NCI-H146 treated with DMSO at 0.1 percent for 48 hours (cell line): ENCODE data around the gene ASB15.

Experiments used
- DNase-seq: peaks from one replicate; lab custom pipeline; 2025; ENCODE audit not compliant: unreplicated experiment; lab: John Stamatoyannopoulos, UW

The ASB15 gene

DNA sequence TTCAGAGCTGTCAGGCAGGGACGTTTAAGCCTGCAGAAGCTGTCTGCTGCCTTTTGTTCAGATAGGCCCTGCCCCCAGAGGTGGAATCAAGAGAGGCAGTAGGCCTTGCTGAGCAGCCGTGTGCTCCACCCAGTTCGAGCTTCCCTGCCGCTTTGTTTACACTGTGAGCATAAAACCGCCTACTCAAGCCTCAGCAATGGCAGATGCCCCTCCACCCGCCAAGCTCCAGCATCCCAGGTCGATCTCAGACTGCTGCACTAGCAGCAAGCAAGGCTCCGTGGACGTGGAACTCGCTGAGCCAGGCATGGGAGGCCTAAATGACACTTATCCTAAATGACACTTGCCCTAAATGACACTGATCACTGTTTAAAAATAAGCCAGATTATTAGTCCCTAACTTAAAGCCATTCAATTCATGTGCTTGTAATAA, 6.8 kb upstream of the ASB15 start:
- peak; percentile 84 for DNase-seq

DNA sequence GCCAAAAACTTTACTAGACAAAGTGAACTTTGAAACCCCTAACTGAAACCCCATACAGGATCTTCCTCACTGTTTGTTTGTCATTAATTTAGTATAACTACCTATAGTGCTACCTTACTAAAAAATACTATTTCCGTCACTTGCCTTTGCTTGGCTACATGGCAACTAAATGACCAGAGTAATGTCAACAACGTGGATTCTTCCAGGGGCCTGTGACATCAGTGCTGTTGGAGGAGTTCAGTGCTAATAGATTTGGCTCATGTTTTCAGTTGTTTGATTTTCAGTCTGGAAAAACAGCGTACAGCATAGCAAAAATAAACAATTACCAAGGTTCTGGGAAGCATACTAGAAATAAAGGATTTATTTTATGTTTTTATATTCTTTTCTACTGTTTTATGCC, 3.0 kb upstream of the ASB15 start:
- DNase-seq, result no peak

DNA sequence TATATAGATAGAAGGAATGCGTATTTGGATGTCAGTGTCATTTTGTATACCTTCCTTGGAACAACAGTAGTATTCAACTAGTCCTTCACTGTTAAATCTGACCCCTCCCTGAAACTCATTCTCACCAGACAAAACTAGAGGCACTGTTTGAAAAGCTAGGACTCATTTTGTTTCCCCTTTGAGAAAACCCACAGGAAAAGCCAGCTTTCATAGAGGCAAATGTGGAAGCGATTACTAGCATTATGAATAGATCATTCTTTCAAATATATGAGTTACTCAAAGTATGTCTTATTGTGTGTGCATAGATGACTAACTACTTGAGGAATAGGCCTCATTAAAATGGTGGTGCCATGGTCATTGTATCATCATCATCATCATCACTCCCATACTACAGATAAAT, 1.9 kb upstream of the ASB15 start:
- no peak for DNase-seq

DNA sequence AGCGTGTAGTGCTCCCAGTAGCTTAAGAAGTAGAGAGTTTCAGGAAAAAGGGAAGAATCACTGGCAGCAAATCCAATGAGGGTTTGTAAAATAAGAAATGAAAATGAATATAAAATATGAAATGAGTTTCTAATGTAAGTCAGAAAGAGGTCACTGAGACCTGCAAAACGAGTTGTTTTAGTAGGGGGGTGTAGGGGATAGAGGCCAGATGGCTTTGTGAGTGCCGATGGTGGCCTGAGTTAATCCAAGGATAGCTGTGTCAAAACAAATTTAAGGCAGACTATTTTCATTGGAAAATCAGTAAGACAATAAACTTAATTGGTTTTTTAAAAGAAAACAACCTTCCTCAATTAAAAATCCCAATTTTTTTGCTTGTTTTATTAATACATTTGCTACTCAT, 745 bp upstream of the ASB15 start:
- no peak for DNase-seq

DNA sequence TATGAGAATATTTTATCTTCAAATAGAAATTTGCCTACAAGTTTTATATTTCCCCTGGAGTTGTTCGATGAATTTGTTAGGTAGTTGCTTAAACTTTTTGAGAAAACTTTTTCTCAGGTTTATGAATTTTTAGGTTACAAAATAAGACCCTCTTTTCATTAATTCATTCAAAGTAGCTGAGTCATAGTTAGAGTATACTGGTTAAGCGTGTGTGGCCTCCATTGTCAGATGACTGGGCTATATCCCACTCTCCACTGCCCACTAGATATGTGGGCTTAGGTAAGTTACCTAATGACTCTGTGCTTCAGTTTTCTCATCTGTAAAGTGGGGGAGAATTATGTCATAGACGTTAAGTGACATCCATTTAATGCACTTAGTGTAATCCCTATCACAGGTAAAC, 1.0 kb downstream of the ASB15 start:
- no peak for DNase-seq

DNA sequence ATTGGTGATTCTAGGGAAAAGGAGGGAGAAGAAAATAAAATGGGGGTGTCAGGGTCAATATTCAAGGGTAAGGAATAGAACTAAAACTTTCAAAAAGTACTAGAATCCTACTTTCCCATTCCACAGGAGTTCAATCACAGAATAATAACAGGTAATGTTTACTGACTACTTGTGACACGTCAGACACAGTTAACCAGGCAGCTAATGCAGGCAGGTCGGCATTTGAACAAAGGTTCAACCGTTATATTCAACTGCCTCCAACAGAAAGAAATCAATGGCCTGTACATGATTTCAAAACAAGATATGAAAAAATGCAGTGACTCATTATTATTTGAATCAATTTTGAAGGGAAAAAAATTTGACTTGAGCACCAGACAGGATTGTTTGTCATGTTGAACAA, 3.1 kb downstream of the ASB15 start:
- no peak for DNase-seq

DNA sequence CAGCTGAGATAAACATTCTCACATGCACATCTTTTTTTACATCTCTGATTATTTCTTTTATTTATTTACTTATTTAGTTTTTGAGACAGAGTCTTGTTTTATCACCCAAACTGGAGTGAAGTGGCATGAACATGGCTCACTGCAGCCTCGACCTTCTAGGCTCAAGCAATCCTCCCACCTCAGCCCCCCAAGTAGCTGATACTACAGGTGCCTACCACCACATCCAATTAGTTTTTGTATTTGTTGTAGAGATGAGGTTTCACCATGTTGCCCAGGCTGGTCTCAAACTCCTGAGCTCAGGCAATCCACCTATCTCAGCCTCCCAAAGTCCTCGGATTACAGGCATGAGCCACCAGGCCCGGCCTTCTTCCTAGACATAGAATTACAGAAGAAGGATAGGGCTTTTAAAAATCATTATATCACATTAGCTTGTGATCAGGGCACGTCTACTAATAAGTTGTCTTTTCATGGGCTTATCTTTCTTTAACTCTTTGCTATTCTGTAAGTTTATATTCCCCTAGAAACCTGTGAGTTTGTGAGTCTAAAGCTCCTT, 5.9 kb downstream of the ASB15 start:
- DNase-seq, result no peak

DNA sequence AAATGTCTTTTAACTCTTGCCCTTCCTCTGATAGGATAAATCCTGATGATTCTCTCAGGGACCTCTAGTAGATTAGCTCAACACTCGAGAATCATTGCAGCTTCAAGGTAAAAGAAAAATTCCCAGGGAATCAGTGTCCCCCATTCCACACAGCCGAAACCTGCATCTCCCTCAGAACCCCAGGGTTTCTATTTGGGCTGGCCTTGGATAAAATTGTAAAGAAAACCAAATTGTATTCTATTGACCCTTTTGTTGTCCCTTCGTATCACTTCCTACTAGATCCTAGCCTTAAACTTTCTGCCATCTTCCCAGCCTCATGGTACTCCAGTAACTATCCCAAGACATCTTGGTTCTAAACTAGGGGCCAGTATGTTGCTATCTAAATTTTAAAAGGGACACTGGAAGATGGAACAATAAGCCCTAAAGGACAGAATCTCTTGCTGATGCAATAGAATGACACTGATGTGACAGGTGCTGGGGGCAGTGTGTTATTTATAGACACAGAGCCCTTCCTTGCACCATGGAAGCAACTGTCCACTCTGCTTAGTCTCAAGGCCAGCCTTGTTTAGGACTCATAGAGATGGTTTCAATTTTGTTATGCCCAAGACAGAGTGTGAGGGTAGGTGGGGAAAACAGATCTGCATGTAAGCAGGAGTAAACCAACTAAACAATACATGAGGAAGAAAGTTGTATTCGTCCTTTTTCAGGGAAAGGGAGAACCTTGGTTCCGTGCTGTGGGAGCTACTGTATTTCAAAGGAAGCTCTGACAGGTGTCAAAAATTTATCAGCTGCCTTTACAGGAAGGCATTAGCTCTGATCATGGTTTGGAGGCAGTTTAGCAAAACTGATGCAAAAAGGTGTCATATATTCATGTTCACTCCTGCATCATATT, 7.6 kb downstream of the ASB15 start:
- peak; percentile 17 for DNase-seq

DNA sequence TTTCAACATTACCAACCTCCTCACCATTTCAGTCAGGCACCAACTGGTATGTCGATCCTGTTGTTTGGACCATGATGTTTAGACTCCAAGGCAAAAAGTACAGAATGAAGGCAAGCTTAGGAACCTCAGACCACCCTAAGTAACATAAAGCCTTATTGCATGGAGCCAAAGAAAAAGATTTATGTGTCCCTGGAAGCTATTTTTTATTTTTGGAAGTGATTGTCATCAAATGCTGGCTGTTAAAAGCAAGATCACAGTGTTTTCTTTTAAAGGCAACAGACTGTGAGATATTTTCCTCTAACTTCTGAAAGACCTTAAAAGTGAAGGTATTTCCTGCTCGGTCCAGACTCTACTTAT, 8.2 kb downstream of the ASB15 start:
- no peak for DNase-seq

DNA sequence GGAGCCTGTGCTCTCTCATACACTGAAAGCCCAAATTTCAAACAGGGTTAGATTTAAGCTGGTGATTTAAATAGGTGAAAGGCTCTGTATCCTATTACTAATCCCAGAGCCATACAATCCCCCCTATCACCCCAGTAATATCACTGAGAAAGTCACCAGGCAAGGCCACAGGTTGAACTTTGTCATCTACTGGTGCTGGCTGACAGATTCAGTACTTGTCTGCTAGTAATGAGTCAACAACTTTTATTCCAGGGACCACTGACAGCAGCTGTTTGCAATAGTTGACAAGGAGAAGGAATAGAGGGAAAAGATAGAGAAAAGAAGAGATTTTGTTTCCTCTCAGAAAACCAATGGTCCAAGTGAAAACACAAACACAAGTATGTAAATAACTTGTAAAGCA, 10.4 kb downstream of the ASB15 start:
- DNase-seq, result no peak

DNA sequence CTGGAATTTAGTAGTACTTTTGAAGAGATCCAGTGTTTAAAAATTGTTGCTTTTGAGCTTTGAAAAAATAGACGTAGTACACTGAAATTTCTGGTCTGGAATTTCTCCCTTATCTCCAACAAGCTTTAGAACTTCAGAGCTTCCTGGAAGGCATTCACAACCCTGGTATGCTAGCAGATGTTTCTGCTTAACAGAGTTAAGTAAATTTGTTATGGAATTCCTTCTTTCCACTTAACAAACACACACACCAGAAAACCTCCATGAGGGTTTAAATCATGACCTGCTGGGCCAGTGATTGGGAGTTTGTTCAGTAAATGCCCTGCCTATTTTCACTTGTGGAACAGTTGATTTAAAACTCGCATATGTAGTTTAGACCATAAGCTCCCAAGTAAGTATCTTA, 13.7 kb downstream of the ASB15 start:
- DNase-seq, result no peak

DNA sequence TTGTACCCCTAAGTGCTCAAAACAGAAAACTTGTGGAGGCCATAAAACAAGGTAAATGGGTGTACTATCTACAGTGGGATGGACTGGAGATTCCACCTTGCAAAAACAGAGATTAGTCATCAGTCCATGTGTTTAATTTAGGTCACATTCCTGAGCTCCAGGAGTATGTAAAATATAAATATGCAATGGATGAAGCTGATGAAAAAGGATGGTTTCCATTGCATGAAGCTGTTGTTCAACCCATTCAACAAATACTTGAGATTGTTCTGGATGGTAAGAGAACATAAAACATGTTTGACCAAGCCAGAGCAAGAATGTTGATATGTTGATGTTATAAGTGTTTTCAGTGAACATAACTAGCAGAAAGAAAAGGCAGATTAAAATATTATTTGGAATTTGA, 14.6 kb downstream of the ASB15 start:
- DNase-seq, result no peak

DNA sequence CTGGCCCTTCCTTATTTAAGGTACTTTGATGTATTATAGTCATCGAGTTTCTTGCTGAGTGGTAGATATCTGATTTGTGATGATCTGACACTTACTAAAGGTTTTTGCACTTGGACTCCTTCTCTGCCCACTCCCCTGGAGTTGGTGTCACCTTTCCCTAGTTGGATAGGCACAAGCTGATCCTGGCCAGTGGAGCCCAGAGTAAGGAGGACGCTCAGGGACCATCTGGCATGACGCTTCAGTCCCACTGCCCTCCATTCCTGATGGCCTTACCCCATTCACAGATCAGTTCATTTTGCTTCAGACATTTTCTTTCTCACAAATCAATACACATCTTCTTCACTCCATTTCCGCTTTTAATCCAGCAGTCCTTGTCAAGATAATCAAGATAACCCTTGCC, 20.1 kb downstream of the ASB15 start:
- no peak for DNase-seq

DNA sequence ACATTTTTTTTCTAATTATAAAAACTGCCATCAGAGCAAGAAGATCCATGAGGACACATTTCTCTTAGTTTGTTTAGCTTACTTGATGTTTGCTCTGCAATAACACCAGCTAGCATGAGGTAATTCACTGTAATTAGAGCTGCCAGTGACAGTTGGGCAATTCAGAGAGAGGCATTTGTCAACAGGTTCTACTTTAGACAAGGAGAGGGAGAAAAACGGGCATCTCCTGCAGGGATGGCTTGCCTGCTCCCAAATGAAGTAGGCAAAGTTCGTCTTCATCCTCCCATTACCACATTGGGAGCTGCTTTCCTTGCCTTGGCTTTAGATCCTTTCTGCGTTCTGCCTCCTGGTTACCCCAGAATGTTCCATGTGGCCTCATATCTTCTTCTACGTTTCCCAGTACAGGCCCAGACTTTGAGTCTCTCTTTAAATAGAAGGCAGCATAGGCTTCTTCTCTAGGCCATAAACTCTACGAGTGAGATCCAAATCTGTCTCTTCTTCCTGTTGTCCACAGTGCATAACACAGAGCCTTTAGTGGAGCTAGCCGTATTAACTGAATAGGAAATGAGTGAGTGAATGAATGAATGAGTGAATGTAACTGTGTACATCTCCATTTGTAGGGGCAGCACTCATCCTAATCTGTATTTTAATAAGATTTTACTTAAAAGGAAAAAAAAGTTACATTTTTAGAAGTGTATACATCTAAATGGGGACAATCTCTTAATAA, 21.2 kb downstream of the ASB15 start:
- peak; percentile 93 for DNase-seq

DNA sequence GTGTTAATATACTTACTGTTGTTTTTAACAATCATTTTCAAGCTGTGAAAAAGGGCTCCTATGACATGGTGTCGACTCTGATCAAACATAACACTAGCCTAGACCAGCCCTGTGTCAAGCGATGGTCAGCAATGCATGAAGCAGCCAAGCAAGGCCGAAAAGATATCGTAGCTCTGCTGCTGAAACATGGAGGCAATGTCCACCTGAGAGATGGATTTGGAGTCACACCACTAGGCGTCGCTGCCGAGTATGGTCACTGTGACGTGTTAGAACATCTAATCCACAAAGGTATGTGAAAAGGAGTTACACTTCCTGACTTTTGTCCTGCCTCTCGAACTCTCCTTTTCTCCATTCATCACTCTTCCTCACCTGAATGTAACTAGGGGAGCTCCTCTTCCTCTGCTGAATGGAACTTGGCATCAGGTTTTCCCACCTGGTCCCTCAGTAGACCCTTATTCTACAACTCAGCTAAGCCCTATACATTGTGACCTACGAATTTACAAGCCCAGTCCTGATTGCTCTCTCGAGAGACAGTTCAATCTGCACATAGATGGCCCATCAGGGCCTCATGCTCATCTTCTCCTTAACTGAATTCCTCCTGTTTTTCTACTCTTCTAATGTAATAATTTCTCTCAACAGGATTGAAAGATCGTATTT, 23.0 kb downstream of the ASB15 start:
- peak; percentile 36 for DNase-seq

DNA sequence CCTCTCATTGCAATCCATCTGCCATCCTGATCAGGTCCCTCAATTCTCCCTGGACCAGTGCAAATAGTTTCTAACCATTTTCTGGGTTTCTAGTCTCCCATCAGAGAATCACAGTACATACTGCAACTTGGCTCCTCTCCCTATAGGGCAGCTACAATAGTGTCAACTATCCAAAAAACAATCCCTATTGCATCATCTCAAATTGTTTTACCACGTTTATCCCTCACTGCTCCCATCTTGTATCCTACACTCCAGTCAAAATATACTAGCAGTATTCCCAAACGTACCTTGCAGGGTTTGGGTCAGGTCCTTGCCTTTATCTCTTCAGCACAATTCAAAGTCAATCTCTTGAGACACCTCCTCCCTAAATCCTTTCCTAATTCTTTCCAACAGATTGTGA, 23.6 kb downstream of the ASB15 start:
- DNase-seq, result no peak

DNA sequence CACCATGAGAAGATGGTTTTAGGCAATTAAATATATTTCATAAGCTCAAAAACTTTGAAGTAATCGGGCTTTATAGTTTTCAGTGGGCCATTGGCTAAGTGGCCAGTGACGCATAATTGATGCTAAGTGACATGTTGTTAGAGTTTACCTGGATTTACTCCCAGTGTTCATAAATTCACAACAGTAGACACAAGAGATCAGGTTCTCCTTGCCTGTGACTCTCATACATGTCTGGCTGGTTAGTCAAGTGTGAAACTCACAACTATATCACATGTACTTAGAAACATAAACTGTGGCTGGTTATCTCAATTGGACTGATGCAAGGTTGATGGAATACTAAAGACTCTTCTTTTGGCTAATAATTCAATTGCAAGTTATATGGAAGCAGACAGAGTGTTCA, 26.2 kb downstream of the ASB15 start:
- no peak for DNase-seq

DNA sequence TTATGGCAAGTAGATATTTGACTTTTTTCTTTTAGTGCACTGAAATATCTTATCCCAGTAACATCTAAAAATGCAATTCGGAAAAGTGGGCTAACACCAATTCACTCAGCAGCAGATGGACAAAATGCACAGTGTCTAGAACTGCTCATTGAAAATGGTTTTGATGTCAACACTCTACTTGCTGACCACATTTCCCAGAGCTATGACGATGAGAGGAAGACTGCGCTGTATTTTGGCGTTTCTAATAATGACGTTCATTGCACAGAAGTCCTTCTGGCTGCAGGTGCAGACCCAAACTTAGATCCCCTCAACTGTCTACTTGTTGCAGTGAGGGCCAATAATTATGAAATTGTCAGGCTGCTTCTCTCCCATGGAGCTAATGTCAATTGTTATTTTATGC, 27.2 kb downstream of the ASB15 start:
- DNase-seq, result no peak

DNA sequence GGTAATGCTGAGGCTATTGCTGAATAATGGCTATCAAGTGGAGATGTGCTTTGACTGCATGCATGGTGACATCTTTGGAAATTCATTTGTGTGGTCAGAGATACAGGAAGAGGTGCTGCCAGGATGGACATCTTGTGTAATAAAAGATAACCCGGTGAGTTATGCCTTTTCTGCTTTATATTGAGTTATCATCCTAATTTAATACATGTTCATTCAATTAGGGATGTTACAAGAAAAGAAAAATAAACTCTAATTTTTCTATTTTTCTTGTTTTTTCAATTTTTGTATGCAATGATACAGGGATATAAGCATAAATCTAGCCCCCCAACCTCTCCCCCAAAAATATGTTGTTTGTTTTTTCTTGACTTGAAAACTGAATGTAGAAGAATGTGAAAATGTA, 27.7 kb downstream of the ASB15 start:
- no peak for DNase-seq

DNA sequence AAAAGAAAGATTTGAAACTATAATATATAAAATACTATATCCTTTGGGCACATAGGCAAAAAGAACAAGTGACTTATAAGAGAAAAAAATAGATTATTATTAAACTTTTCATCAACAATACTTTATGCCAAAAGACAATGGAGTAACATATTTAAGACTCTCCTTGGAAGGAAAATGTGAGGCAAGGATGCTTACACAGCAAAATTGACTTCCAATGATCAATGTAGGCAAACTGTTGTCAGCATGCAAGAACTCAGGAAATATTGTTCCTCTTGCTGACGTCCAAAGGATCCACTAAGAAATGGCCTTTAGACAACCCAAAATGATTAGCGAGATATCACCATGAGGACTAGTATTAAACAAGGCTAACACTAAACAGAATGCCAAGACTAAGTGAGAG, 31.2 kb downstream of the ASB15 start:
- DNase-seq, result no peak

DNA sequence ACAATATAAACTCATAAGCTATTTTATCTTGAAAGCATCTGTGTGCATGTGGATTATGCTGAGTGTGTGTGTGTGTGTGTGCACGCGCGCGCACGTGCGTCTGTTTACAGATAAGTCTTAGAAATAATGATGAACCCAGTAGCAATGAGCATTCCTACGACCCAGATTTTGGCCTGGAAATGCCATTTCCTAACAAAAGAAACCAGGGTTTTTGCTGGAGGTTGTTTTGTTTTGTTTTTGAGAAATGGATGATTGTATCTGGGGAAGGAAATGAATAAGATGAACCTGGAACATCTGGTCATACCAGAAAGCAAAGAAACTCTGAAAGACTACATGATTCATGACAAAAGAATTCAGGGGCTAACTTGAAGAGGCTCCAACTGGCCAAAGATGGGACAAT, 31.9 kb downstream of the ASB15 start:
- DNase-seq, result no peak
